Uterus (tissue), 4 donors: ENCODE results near the gene KBTBD8. TPM values are rescaled to one million over a fixed set of nuclear protein-coding genes. Genes with fewer than 3 reads are reported as not detected.

Experiments
- DNase-seq, 2 donors: peaks; one replicate each; pipeline ENCODE4 v3.0.0-alpha.2; 2019 to 2020
- H3K27ac ChIP-seq, 2 donors: fragments of 200-600 bp; sonication (generic); 1 replicate in 1 of 2; 2 replicates in 1 of 2; pipeline ENCODE4 v1.5.1; 2016 to 2018
- H3K27me3 ChIP-seq, 2 donors: fragments of 200-600 bp; sonication (generic); one replicate each; pipeline ENCODE4 v1.5.1; 2018 to 2019; ENCODE audit warnings: control low read depth in 1 of 2
- H3K36me3 ChIP-seq, 2 donors: fragments of 200-600 bp; sonication (generic); one replicate each; pipeline ENCODE4 v1.5.1; 2019; ENCODE audit warnings: control low read depth in 1 of 2
- H3K4me1 ChIP-seq, 2 donors: fragments of 200-600 bp; sonication (generic); one replicate each; pipeline ENCODE4 v1.5.1; 2018 to 2019; ENCODE audit warnings: control low read depth in 1 of 2
- H3K4me3 ChIP-seq, 2 donors: fragments of 200-600 bp; sonication (generic); 1 replicate in 1 of 2; 2 replicates in 1 of 2; pipeline ENCODE4 v1.5.1; 2018 to 2019; ENCODE audit warnings: mild to moderate bottlenecking in 1 of 2
- H3K9me3 ChIP-seq, 2 donors: fragments of 200-600 bp; sonication (generic); one replicate each; pipeline ENCODE4 v1.5.1; 2019; ENCODE audit warnings: control low read depth in 1 of 2
- POLR2A ChIP-seq, 2 donors: fragments of 450-650 bp; IDR thresholded peaks; one replicate each; pipeline ENCODE4 v1.6.1; 2016; ENCODE audit warnings: antibody characterized with exemption in 2 of 2, mild to moderate bottlenecking in 1 of 2, moderate library complexity in 1 of 2
- intact Hi-C: fragments of 100-400 bp; cut with DNase I; formaldehyde crosslinking; loops from one replicate; pipeline ENCODE4 v1.15.1; 2023; ENCODE audit warnings: low total_unique reads
- total RNA-seq, 4 donors: library from RNA; depleted of rRNA in 3 of 4; stranded (reverse); fragments of >200 nt in 3 of 4; gene quantifications; one replicate each; pipeline versions ENCODE4 v1.1.0 to v1.2.4, GENCODE V29; 2014 to 2023
- TF ChIP-seq, protein P1 (sequence below), 4 experiments: fragments of 200-600 bp in 2 of 4; fragments of 450-650 bp in 2 of 4; sonication (generic) in 2 of 4; IDR thresholded peaks; one replicate each; pipeline ENCODE4 v1.5.1; 2016 to 2019; ENCODE audit warnings: antibody characterized with exemption in 4 of 4, mild to moderate bottlenecking in 2 of 4, moderate library complexity in 1 of 4
- donor health status: DM: yes; HTN: yes; CAD: no.

Gene KBTBD8
- 1 to 10 TPM in 1 of 4 donors, under 1 TPM in 1, not detected in 2; 0.98 to 2.6 TPM for total RNA-seq

- intact Hi-C loops, result no loop called here
- H3K36me3 ChIP-seq, result no peaks in the 10 kb centered on the region
- H3K4me3 ChIP-seq, result peak within 1 kb of the TSS; percentile 51 to 84
- peaks cover 0 to 6% of the 10 kb centered on the region in 2 donors for H3K27me3 ChIP-seq
- H3K27ac ChIP-seq, result peak within 1 kb of the TSS in 1 of 2 donors; percentile 30
- TF ChIP-seq, protein P1, sequence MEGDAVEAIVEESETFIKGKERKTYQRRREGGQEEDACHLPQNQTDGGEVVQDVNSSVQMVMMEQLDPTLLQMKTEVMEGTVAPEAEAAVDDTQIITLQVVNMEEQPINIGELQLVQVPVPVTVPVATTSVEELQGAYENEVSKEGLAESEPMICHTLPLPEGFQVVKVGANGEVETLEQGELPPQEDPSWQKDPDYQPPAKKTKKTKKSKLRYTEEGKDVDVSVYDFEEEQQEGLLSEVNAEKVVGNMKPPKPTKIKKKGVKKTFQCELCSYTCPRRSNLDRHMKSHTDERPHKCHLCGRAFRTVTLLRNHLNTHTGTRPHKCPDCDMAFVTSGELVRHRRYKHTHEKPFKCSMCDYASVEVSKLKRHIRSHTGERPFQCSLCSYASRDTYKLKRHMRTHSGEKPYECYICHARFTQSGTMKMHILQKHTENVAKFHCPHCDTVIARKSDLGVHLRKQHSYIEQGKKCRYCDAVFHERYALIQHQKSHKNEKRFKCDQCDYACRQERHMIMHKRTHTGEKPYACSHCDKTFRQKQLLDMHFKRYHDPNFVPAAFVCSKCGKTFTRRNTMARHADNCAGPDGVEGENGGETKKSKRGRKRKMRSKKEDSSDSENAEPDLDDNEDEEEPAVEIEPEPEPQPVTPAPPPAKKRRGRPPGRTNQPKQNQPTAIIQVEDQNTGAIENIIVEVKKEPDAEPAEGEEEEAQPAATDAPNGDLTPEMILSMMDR (IDR thresholded peaks at IDR 0.05), result no peak
- TF ChIP-seq POLR2A (IDR thresholded peaks at IDR 0.05), result peak in 1 of 2 donors; percentile 18
- peak; percentile 96 to 98 for DNase-seq
- no peaks in the 10 kb centered on the region for H3K4me1 ChIP-seq
- no peaks in the 10 kb centered on the region for H3K9me3 ChIP-seq
Measured at GRCh38 chr3:66998113-66998903, at the start of gene KBTBD8. Gene KBTBD8, plus strand, starts transcription at chr3:66998307. Its CDS starts 49 bp downstream, at chr3:66998356.

DNA sequence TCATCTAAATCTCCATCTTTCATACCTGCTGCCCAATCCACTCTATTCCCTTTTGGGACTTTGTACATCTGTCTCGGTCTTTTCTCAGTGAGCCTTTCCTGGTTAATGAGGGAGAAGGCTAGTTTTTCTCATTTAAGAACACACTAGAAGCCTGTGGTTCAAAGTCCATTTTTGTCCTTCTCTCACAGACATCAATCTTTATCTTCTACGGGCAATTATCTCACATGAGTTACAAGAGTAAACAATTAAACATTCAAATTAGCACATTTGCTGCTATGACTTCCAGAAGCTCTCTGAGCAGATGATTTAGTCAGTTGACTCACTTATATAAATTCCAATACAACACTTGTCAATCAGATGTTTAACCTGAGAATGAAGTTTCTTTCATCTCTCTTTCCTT lies 49.3 kb upstream of the KBTBD8 start:
- H3K4me1 ChIP-seq, result no peaks in the 10 kb centered on the region
- peaks cover 0 to 2% of the 10 kb centered on the region in 2 donors for H3K27me3 ChIP-seq
- no peak overlapping the region for H3K27ac ChIP-seq
- DNase-seq, result no peak
- no peak overlapping the region for H3K4me3 ChIP-seq
- no peaks in the 10 kb centered on the region for H3K9me3 ChIP-seq
- H3K36me3 ChIP-seq, result no peaks in the 10 kb centered on the region
- TF ChIP-seq, protein P1 (IDR thresholded peaks at IDR 0.05), result no peak
- intact Hi-C loops, result no loop called here

DNA sequence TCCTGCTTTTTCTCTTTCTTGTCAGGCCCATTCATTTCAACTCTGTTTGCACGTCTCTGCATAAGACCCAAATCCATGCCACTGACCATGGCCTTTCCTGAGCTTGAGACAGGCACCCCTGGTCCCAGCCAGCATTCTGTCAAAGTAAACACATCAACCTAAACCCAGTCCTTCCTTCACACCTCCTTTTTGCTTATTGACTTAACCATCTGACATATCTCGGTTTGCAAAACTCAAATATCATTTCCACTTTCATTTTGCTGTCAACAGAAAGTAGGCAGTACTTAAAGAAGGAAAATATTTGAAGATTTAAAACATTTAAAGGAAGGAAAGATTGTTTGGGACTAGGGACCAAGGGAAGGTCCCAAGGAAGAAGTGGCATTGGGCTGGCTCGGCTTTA lies 48.2 kb upstream of the KBTBD8 start:
- intact Hi-C loops, result no loop called here

DNA sequence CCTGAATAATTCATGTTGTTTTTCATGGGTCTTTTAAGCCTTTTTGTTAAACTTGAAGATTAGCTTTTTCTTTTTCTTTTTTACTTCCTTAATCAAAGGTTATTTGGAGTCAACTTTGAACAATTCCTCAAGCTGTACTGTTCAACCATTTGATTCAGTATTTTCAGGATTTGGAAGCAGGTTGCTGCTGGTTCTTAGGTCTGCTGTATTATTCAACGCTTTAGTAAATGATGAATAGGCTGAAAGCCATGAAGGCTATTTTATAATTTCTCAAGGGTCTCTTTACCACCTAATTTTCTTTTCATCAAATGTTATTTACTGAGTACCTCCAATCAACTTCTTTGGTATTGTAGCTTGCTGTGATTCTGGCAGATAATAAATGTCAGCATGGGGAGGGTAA lies 45.8 kb upstream of the KBTBD8 start:
- TF ChIP-seq POLR2A (IDR thresholded peaks at IDR 0.05), result no peak
- TF ChIP-seq, protein P1 (IDR thresholded peaks at IDR 0.05), result no peak
- intact Hi-C loops, result no loop called here
- Histone ChIP-seq H3K9me3 (no peaks in the 10 kb centered on the region), H3K36me3 (no peaks in the 10 kb centered on the region), H3K27me3 (no peaks in the 10 kb centered on the region), H3K4me1 (no peaks in the 10 kb centered on the region), H3K4me3 (no peak overlapping the region), H3K27ac (no peak overlapping the region)
- no peak for DNase-seq

More for the DNA sequence above, 48.2 kb upstream of the KBTBD8 start:
- DNase-seq, result no peak
- no peak overlapping the region for H3K4me3 ChIP-seq
- no peak for TF ChIP-seq POLR2A (IDR thresholded peaks at IDR 0.05)
- TF ChIP-seq, protein P1 (IDR thresholded peaks at IDR 0.05), result no peak
- H3K27ac ChIP-seq, result no peak overlapping the region
- H3K4me1 ChIP-seq, result no peaks in the 10 kb centered on the region
- no peaks in the 10 kb centered on the region for H3K9me3 ChIP-seq
- H3K27me3 ChIP-seq, result no peaks in the 10 kb centered on the region
- no peaks in the 10 kb centered on the region for H3K36me3 ChIP-seq

DNA sequence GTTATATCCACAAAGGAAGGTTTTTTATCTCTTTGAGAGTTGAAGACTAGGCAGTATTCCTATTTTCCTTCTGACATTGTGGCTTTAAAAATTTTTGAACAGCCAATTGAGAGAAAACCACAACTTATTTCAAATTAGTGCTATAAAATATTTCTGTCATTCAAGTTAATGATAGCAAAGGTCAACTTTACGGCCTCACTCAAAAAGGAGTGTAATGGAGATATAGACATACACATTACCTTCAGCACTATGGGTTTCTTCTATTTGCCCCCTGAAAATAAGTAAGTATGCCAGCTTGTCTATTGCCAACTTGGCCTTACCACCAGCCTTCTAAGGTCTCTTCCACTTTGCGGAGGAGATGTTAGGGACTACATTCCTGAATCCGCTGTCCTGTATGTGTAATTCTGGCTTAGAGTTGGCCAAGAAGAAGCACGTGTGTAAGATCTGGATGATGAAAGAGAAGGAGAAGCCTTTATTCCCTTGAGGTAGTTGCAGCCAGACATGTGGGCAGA lies 44.1 kb upstream of the KBTBD8 start:
- intact Hi-C loops, result no loop called here
- TF ChIP-seq, protein P1 (IDR thresholded peaks at IDR 0.05), result no peak
- no peak for TF ChIP-seq POLR2A (IDR thresholded peaks at IDR 0.05)
- no peaks in the 10 kb centered on the region for H3K4me1 ChIP-seq
- DNase-seq, result no peak
- no peak overlapping the region for H3K4me3 ChIP-seq
- no peaks in the 10 kb centered on the region for H3K36me3 ChIP-seq
- no peaks in the 10 kb centered on the region for H3K9me3 ChIP-seq
- H3K27me3 ChIP-seq, result no peaks in the 10 kb centered on the region
- no peak overlapping the region for H3K27ac ChIP-seq
